GM11168 (cell line): ENCODE data around the gene ATP5F1D.

Experiments used
- in situ Hi-C: fragments of 300-500 bp; cut with MboI; formaldehyde crosslinking; loops from one replicate; pipeline ENCODE4 v1.12.0; 2022; ENCODE audit warnings: low sequenced_read_pairs; ENCODE audit not compliant: unreplicated experiment

The ATP5F1D gene

DNA sequence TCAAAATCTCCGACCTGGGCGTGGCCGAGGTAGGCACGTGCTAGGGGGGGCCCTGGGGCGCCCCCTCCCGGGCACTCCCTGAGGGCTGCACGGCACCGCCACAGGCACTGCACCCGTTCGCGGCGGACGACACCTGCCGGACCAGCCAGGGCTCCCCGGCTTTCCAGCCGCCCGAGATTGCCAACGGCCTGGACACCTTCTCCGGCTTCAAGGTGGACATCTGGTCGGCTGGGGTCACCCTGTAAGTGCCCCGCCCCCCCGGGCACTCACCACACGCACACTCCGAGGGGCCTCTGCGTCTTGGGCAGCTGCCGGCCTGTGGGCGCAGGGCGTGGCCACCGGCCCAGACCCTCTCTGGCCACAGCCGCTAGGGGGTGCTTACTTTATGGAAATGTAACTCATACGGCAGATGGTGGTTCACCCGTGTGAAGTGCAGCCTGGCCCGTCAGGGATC, 21.0 kb upstream of the ATP5F1D start:
- in situ Hi-C loops, result no loop called here

DNA sequence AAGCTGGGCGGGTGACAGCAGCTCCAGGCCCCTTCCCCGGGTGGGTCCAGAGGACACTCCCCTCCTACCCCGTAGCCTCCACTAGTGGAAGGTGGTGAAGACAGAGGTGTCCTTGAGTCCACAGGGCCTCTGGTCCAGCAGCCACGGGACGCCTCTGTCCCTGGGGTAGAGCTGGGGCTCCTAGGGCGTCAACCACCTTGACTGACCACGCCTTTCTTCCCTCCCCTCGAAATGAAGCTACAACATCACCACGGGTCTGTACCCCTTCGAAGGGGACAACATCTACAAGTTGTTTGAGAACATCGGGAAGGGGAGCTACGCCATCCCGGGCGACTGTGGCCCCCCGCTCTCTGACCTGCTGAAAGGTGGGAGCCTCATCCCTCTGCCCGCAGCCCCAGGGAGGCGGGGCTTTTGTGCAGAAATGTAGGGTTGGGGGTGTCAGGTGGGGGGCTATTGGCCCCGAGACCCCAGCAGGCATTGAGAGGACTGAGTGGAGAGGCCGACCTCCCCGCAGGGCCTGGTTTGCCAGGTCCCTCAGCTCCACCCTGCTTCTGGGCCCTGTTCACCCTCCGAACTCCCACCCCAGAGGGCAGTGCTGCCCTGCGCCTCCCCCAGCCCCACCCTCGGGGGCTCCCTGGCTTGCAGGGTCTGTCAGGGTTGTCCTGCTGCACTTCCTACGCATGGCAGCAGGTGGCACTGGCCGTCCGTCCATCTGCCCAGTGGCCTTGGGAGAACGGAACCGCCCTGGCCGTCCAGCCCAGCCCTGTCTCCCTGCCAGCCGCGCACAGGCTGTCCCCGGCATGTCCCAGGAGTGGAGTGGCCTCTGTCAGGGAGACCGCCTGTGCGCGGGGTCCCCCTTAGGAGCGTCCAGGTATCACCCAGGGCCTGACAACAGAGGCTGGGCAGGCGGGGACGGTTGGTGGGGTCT, 20.3 kb upstream of the ATP5F1D start:
- in situ Hi-C loops, result no loop called here

DNA sequence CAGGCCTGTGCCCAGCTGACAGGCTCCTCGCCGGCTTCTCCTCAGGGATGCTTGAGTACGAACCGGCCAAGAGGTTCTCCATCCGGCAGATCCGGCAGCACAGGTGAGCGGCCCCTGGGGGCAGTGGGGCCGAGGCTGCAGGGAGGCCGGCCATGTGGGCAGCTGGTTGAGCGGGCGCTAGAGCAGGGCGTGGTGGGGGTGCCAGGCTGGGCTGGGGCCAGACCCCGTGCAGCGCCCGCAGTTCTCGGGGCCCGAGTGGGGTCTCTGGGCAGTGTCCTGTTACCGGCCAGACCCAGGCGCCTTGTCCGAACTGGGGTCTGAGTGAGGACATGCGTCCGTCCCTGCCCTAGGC, 19.7 kb upstream of the ATP5F1D start:
- in situ Hi-C loops, result no loop called here

DNA sequence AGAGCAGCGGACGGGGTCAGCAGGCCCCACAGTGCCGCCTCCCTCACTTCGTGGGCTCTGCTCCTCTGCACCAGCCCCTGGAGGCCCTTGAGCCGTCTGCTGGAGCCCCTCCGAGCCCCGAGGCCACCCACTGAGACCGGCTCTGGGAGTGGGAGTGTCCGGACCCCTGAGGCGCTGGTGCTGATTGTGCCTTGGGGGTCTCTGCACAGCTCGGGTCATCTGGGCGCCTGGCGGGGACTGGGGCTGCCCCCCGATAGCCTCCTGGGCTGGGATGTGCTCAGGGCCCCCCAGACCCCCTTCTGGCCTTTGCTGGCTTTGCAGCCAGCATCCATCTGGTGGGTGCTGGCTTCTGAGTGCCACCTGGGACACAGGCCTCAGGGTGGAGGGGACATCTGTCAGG, 19.2 kb upstream of the ATP5F1D start:
- in situ Hi-C loops, result no loop called here

DNA sequence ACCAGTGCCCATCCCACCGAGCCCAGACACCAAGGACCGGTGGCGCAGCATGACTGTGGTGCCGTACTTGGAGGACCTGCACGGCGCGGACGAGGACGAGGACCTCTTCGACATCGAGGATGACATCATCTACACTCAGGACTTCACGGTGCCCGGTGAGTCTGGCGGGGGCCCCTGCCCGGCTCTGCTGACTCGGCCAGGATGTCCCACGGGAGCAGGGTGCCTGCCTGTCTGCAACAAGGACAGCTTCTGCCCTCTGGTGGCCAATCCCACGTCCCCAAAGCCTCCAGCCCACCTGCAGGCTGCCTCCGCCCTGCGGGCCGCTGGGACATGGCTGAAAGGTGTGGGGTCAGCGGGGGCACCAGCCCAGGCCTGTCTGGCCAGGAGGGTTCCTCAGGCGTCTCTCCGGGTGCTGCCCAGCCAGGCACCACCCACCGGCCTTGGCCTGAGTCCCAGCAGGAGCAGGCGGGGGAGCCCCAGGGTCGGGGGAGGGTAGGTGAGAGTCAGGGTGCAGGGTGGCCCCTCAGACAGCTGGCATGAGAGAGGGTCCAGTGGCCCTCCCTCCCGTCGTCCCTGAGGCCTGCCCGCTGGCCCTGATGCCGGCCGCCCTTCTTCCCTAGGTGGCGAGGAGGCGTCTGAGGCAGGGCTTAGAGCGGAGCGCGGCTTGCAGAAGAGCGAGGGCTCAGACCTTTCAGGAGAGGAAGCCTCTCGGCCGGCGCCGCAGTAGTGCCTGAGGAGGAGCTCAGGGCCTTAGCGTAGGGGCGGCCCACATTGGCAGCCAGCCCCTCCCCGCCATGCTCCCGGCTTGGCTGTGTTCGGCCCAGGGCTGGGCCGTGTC, 18.3 kb upstream of the ATP5F1D start:
- in situ Hi-C loops, result no loop called here

DNA sequence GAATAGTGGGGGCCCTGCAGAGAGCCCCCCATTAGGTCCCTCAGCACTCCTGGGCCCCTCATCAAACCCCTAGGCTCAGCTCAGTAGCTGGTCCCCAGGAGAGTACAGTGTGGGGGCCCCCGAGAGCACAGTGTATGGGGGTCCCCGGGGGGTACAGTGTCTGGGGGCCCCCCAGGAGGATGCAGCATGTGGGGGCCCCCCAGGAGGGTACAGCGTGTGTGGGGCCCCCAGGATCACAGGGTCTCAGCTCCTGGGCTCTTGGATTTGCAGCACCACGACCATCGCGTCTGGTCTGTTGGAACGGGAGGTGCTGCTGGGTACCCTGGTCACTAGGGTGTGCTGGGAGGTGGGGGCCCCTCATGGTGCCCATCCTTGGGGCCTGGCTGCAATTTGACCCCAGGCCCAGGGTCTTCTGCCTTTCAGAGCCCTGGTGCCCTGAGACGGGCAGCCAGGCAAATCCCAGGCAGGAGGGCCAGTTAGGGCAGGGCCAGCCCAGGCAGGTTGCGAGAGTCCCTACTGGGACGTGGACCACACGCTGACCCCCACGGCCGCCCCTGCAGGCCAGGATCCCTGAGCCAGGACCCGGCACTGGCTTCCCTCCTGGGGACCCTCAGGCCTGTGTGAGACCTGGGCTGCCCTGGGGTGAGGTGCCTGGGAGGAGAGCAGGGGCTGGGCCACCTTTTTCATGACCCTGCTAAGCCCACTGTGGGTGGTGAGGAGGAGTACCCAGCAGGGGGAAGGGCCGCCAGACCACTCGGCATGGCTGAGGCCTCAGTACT, 17.3 kb upstream of the ATP5F1D start:
- in situ Hi-C loops, result no loop called here

DNA sequence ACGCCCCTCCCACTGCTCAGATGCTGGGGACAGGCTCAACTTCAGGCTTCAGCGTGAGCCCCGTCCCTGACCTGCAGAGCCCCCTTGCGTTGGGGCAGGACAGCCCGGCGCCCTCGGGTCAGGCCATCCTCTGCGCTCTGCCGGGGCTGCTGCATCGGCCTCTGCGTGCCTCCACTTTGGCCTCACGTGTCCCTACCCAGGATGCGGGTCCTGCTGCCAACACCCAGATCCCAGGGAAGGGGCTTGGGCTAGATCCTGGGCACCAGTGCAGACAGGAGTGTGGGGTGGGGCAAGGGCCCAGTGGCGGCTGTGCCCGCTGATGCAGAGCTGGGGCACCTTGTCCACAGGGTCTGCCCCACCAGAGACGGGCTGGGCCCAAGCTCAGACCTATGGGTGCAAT, 16.7 kb upstream of the ATP5F1D start:
- in situ Hi-C loops, result no loop called here

DNA sequence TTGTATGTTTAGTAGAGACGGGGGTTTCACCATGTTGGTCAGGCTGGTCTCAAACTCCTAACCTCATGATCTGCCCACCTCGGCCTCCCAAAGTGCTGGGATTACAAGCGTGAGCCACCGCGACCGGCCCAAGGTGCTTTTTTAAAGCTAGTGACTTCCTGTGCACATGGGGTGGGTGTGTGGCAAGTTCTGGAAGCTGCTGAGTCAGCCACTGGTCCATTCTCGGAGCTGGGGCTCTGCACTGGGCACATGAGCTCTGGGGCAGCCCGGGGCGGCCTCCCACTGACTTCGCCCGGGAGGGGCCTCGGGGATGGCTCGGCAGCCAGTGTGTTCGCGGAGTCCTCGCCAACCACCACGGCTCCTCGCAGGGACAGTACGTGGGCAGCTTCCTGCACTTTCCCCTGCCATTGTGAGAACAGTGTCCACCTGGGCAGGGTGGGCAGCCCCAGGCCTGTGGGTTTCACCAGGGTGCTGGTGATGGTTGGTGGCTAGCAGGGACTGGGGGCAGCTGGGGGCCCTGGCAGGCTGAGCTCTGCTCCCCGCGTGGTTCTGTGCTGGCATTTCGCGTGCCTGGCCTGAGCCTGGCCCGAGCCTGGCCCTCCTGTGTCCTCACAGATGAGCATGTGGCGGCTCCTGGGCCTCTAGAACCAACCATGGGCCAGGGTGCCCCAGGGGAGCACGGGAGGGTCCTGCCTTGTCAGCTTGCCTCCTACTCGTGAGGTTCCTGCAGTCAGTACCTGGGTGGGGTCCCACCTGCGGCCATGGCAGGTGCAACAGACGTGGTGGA, 15.9 kb upstream of the ATP5F1D start:
- in situ Hi-C loops, result no loop called here

DNA sequence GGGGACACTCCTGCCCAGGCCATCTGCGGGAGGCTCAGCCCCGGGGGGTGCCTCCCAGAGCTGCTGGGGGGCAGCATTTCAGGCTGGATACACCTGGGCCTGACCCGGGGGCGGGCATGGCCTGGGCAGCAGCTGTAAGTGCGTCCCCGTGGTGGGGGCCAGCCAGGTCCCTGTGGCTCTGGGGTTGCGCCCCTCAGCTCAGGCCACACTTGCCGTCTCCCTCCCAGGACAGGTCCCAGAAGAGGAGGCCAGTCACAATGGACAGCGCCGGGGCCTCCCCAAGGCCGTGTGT, 15.4 kb upstream of the ATP5F1D start:
- in situ Hi-C loops, result no loop called here

DNA sequence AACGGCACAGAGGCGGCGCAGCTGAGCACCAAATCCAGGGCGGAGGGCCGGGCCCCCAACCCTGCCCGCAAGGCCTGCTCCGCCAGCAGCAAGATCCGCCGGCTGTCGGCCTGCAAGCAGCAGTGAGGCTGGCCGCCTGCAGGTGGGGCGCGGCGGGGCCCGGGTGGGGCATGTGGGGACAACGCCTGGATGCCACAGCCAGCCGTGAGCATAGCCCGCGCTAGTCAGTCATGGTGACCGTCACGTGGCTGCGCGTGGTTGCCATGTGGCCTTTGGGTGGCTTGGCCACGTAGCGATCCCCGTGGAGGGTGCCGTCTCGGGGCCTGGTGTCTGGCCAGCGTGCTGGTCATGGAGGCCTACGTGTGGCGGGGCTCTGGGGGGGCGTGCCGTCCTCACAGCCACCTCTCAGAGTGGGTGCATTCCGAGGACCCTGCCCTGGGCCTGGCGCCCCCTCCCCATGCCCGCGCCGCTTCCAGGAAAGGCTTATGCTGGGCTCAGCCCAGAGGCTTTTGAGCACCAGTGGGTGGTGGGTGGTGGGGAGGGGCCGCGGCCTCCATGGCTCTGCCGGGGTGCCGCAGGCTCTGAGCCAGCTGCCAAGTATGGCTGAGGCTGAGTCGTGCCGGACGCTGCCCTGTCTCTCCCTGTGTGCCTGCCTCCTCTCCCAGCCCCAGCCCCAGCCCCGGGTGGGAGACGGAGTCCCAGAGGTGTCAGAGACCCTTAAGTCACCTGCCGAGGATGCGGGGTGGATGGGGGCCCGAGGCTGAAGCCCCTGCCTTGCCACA, 14.8 kb upstream of the ATP5F1D start:
- in situ Hi-C loops, result no loop called here

DNA sequence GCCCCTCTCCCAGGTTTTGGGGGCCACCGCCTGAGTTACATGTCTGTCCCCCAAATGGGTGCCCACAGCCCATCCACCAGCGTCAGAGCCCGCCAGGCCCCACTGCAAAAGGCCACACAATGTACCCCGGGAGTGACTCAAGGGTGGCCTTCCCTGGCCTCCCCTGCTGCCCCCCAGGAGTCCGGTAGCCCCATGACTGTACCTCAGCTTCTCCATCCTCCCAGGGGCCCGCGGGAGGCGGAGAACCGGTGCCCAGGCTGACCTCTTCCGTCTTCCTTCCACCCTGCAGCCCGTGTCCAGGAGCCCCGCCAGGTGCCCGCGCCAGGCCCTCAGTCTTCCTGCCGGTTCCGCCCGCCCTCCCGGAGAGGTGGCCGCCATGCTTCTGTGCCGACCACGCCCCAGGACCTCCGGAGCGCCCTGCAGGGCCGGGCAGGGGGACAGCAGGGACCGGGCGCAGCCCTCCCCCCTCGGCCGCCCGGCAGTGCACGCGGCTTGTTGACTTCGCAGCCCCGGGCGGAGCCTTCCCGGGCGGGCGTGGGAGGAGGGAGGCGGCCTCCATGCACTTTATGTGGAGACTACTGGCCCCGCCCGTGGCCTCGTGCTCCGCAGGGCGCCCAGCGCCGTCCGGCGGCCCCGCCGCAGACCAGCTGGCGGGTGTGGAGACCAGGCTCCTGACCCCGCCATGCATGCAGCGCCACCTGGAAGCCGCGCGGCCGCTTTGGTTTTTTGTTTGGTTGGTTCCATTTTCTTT, 14.1 kb upstream of the ATP5F1D start:
- in situ Hi-C loops, result no loop called here

DNA sequence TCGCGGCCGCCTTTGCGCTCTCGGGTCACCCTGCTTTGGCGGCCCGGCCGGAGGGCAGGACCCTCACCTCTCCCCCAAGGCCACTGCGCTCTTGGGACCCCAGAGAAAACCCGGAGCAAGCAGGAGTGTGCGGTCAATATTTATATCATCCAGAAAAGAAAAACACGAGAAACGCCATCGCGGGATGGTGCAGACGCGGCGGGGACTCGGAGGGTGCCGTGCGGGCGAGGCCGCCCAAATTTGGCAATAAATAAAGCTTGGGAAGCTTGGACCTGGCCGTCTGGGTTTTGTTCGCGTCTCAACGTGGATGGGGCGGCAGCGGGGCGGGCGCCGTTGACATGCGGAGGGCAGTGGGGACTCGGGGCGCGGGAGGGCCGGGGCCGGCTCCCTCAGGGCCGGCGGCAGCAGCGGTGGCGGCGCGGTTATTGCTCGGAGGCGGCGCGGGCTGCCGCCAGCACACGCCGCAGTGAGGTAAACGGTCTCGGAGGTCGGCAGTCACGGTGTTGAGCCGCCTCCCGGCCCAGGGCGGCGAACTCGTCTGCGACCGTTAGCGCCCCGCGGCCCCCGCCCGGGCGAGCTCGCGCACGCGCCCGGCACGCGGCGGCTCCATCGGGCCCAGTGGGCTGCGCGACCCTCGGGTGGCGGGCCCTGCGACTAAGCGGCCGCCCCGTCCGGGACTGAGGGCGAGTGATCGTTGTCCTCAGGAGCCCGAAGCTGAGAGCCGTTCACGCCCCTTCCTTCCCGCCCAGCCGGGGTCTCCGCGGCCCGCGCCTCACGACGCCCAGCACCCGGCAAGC, 13.2 kb upstream of the ATP5F1D start:
- in situ Hi-C loops, result no loop called here

DNA sequence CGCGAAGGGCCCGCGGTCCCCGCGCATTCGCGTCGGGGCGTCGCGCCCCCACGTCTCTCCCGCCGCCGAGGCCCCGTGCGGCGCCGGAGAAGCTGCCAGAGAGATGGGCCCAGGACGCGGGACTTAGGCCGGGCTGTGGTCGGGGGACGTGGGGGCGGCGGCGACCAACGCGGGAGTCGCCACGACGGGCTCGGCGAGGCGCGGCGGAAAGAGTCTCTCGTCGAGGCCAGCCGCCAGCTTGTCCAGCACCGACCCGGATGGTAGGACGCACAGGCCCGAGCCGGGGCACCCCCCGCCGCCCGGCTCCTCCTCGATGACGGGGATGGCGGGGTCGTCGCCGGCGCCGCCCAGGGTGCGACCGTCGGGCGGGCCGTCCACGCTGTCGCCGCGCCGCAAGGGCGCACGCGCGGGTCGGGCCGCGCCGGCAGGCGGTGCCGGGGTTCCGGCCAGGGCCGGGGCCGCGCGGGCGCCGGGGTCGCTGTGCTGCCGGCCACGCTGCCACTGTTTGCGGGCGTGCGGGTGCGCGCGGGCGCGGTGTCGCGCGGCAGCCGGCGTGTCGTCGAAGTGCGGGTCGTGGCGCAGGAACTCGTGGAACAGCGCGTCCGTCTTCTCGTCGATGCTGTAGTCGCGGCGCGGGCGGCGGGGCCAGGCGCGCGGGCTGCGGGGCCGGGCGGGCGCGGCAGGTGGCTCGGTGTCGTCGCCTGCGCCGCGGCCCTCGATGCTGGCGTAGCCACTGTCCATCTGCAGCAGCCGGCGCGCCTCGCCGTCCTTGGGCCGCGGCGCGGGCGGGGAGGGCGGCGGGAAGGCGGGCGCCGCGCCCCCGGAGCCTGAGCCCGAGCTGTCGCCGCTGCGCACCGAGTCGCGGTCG, 12.3 kb upstream of the ATP5F1D start:
- in situ Hi-C loops, result no loop called here

DNA sequence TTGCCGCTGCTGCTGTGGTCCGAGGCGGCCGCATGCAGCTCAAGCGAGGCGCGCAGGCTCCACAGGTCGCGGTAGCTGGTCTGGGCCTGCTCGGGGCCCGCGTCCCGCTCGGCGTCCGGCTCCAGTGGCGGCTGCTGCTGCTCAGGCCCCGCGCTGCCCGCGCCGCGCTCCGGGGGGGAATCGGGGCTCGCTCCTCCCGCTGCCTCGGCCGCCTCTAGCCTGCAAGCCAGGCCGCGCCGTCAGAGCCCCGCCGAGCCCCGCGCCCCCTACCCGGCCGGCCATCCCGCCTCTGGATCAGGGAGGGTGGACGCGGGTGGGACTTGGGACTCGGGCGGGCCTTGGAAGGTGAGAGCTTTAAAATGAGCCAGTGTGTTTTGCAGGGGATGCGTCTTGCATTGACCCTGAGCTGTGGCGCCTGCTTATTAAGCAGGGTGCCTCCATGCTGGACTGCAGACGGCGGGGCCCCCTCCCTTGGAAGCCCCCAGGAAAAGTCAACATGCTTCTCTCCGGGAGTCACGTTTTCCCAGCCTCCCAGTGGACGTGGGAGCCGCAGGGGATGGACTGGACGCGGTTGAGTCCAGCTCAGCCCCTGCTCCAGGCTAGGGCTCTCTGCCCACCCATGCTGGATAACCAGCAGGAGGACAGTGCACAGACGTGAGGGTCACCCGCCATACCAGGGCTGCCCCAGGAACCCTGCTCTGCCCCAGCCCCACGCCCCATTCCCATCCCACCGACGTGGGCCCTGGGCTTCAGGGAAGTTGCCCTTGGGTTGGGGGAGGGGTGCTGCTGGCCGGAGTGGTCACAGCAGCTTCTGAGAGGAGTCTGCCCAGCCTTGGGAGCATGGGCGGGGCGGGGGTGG, 11.4 kb upstream of the ATP5F1D start:
- in situ Hi-C loops, result no loop called here

DNA sequence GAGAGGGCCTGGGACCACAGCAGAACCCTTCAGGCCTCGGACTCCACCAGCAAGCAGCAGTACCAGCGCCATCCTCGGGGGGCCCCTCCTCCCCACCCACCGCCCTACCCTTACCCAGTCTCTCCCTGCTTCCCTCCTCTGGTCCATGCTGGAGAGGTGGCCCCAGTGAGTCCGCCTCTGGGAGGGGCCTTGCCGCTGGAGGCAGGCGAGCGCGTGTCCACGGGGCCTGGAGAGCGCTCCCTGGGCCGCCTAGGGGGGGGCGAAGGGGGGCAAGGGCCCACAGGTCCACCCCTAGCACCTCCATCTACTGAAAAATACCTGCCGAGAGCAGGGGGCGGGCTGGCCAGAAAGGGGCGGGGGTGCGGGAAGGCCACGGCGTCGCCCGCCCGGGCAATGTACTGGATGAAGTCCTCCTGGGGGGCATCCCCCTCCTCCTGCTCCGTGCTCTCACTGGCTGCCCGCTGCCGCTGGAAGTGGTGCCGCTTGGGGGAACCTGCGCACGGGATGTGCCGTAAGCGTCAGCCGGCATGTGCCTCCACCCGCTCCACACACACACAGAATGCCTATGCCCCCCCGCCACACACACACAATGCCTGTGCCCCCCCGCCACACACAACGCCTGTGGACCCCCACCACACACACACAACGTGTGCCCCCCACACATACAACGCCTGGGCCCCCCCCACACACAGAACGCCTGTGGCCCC, 10.6 kb upstream of the ATP5F1D start:
- in situ Hi-C loops, result no loop called here
